GM12873 (cell line): ENCODE data around the gene NEU1.

ENCODE experiments used
- TF ChIP-seq, protein P1 (sequence below): IDR thresholded peaks from 2 replicates; pipeline ENCODE4 v1.5.1; 2012; ENCODE audit warnings: low read depth, mild to moderate bottlenecking, moderate library complexity, low read length, control low read depth; ENCODE audit not compliant: insufficient read depth; ENCODE audit errors: missing control alignments

NEU1 gene

DNA sequence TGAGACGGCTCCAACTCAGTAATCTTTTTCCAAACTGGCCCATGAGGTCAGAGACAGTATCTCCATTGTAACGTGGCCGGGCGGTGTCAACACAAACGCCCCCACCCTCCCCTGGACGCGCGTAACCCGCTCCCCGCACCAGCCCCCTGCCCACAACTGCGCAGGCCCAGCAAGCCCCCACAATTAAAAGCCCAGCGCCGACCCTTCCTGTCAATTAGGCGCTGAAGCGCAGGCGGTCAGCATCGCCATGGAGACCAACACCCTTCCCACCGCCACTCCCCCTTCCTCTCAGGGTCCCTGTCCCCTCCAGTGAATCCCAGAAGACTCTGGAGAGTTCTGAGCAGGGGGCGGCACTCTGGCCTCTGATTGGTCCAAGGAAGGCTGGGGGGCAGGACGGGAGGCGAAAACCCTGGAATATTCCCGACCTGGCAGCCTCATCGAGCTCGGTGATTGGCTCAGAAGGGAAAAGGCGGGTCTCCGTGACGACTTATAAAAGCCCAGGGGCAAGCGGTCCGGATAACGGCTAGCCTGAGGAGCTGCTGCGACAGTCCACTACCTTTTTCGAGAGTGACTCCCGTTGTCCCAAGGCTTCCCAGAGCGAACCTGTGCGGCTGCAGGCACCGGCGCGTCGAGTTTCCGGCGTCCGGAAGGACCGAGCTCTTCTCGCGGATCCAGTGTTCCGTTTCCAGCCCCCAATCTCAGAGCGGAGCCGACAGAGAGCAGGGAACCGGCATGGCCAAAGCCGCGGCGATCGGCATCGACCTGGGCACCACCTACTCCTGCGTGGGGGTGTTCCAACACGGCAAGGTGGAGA is 47.4 kb downstream of the NEU1 start, which contains the start of the genes HSPA1A and HSPA1L:
Gene HSPA1A, plus strand, starts transcription at position 519 of the 814 bp plus-strand sequence. Its CDS starts 214 bp downstream, at position 733.
Gene HSPA1L, minus strand, starts transcription at position 259 of the 814 bp plus-strand sequence. CDS start 3,311 bp downstream, outside the sequence.
- TF ChIP-seq, protein P1, sequence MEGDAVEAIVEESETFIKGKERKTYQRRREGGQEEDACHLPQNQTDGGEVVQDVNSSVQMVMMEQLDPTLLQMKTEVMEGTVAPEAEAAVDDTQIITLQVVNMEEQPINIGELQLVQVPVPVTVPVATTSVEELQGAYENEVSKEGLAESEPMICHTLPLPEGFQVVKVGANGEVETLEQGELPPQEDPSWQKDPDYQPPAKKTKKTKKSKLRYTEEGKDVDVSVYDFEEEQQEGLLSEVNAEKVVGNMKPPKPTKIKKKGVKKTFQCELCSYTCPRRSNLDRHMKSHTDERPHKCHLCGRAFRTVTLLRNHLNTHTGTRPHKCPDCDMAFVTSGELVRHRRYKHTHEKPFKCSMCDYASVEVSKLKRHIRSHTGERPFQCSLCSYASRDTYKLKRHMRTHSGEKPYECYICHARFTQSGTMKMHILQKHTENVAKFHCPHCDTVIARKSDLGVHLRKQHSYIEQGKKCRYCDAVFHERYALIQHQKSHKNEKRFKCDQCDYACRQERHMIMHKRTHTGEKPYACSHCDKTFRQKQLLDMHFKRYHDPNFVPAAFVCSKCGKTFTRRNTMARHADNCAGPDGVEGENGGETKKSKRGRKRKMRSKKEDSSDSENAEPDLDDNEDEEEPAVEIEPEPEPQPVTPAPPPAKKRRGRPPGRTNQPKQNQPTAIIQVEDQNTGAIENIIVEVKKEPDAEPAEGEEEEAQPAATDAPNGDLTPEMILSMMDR, result no peak

DNA sequence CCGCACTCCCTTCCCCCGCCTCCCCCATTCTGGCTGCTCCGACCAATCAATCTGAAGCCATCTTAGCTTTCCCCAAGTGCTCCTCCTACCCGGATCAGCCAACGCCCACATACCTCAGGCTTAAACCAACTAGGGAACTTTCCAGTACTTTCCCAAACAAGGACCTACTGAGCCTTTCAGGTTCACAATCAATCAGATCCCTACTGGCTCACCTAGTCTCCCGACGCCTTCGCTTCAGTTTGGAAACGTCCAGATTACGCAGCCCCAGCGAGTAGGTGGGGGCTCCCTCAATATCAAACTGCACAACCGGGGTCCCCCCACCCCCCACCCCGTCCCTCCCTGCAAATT is 48.0 kb downstream of the NEU1 start:
- TF ChIP-seq, protein P1, result no peak

DNA sequence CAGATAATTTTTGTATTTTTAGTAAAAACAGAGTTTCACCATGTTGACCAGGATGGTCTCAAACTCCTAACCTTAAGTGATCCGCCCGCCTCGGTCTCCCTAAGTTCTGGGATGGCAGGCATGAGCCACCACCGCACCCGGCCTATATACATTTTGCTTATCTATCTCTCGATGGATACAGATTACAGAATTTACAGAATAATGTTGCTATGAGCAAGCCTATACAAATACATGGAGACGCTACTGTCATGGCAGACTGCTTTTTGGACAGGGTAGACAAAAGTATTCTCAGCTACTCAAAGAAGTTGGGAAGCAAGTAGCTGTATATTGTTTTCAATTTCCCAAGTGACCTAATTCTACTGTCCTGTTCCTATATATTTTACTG is 49.2 kb downstream of the NEU1 start:
- TF ChIP-seq, protein P1, result no peak

DNA sequence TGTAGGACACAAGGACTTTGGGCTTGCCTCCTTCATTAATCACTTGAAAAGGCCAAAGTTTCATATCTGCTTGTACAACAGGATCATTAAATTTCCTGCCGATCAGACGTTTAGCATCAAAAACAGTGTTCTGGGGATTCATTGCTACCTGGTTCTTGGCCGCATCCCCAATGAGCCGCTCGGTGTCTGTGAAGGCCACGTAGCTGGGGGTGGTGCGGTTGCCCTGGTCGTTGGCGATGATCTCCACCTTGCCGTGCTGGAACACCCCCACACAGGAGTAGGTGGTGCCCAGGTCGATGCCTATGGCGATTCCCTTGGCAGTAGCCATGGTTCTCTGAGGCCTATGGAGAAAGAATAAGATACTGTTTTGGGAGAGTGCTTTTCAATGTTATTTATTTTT is 51.0 kb downstream of the NEU1 start:
- TF ChIP-seq, protein P1, result no peak
